Mucosa of descending colon (tissue), 3 donors: Measurements from ENCODE around the gene NELL1. TPM values are rescaled to one million over a fixed set of nuclear protein-coding genes. Genes with fewer than 3 reads are reported as not detected.
"Not testable (repeated sequence)": the region's sequence is repeated elsewhere in the genome, so short reads cannot be mapped to it uniquely, and the experiment has no call there.

Source experiments
- ATAC-seq: fragments of 200-7000 bp; cut with Tn5 transposase; one replicate; pipeline ENCODE4 v1.9.1; 2020; ENCODE audit warnings: mild to moderate bottlenecking, moderate library complexity
- DNase-seq, 3 donors: peaks; one replicate each; pipeline ENCODE4 v3.0.0-alpha.2; 2020
- H3K36me3 ChIP-seq: fragments of 200-600 bp; one replicate; pipeline ENCODE4 v1.8.0; 2021; ENCODE audit warnings: low read depth, mild to moderate bottlenecking
- H3K4me1 ChIP-seq: fragments of 200-600 bp; one replicate; pipeline ENCODE4 v1.8.0; 2021; ENCODE audit warnings: low read depth, mild to moderate bottlenecking
- H3K4me3 ChIP-seq: fragments of 200-600 bp; one replicate; pipeline ENCODE4 v1.8.0; 2021; ENCODE audit warnings: mild to moderate bottlenecking
- H3K9me3 ChIP-seq: fragments of 200-600 bp; one replicate; pipeline ENCODE4 v1.8.0; 2021; ENCODE audit warnings: mild to moderate bottlenecking
- intact Hi-C, 2 donors: fragments of 100-400 bp; cut with DNase I in 1 of 2; cut with micrococcal nuclease in 1 of 2; formaldehyde crosslinking; loops; one replicate each; pipeline versions ENCODE4 v1.11.0 to v1.11.1; 2022; cut with DNase I, micrococcal nuclease
- total RNA-seq, 3 donors: library from RNA; stranded (reverse); fragmentation: NEBNext Ultra II Directional in 2 of 3; extraction: Animal tissue kit (Norgen Biotek cat#: 25700) in 2 of 3; gene quantifications; one replicate each; pipeline versions ENCODE4 v1.2.1 to v1.2.4, GENCODE V29; 2021 to 2023
- TF ChIP-seq, protein P1 (sequence below): fragments of 200-600 bp; IDR thresholded peaks from one replicate; pipeline ENCODE4 v1.8.0; 2022; ENCODE audit warnings: antibody characterized with exemption, mild to moderate bottlenecking
- donor health status: DM: no; HTN: no; CAD: no; lungs with moderate emphysema.
- donor health status: DM: no; HTN: no; CAD: no.
- donor health status: DM: no; HTN: yes; CAD: no.

Gene NELL1
- total RNA-seq, 3 donors from 2014 or later: 0.20 to 0.73 (median 0.31) TPM

GRCh38 chr11:21137803-21138202 lies 468.4 kb downstream of the NELL1 start:
- peak; percentile 73 for ATAC-seq
- H3K36me3 ChIP-seq: no peaks in the 10 kb centered on the region
- DNase-seq: peak in 1 of 3 donors; percentile 2
- no peaks in the 10 kb centered on the region for H3K4me1 ChIP-seq
- TF ChIP-seq, protein P1, sequence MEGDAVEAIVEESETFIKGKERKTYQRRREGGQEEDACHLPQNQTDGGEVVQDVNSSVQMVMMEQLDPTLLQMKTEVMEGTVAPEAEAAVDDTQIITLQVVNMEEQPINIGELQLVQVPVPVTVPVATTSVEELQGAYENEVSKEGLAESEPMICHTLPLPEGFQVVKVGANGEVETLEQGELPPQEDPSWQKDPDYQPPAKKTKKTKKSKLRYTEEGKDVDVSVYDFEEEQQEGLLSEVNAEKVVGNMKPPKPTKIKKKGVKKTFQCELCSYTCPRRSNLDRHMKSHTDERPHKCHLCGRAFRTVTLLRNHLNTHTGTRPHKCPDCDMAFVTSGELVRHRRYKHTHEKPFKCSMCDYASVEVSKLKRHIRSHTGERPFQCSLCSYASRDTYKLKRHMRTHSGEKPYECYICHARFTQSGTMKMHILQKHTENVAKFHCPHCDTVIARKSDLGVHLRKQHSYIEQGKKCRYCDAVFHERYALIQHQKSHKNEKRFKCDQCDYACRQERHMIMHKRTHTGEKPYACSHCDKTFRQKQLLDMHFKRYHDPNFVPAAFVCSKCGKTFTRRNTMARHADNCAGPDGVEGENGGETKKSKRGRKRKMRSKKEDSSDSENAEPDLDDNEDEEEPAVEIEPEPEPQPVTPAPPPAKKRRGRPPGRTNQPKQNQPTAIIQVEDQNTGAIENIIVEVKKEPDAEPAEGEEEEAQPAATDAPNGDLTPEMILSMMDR: no peak
- H3K4me3 ChIP-seq: no peak overlapping the region
- intact Hi-C loops: no loop called here
- H3K9me3 ChIP-seq: peaks cover 10% of the 10 kb centered on the region

- DNase-seq, intact Hi-C loops, H3K4me1 ChIP-seq, H3K36me3 ChIP-seq, H3K4me3 ChIP-seq, ATAC-seq: not testable (repeated sequence)
- H3K9me3 ChIP-seq: peaks cover 12% of the 10 kb centered on the region
Observed at GRCh38 chr11:21141557-21141956, 472.2 kb downstream of the NELL1 start.

DNA sequence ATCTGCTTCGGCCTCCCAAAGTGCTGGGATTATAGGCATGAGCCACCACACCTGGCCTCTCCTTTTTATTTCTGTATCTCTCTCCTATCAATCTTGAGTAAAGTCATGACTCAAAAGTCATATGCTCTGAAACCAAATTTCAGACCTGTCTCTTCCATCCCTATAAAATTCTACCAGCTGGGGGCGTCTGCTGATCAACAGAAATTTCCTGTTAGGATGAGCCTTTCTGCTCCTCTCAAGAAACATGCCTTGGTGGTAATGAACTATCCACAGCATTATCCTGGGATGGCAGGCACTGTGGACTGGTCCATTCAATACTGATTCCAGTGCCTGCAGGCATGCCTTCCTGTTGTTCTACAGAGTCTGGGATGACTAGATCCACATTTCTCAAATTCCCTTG lies 472.6 kb downstream of the NELL1 start:
- no peak for ATAC-seq
- TF ChIP-seq, protein P1: no peak

DNA sequence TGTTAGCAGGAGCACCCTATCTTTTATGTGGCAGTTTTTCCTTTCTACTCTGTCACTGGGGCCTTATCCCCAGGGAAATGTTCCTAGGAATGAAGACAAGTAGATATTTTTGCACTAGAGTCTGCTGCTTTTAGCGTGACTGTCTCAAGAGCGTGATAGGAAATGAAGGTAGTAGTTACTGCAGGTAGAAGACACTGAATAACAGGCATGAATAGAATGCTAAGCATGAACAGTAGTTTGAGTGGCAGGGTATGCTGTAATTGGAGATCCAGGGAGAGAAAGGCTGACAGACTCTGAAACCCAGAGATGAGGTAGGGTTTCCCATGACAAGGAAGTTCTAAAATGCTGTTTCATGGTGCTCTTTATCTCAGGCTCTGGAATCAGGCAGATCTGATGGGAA lies 475.1 kb downstream of the NELL1 start:
- TF ChIP-seq, protein P1: no peak
- no peak for DNase-seq
- intact Hi-C loops: no loop called here

More for the DNA sequence above, 472.6 kb downstream of the NELL1 start:
- no peaks in the 10 kb centered on the region for H3K4me1 ChIP-seq
- intact Hi-C loops: no loop called here
- H3K36me3 ChIP-seq: no peaks in the 10 kb centered on the region
- peak in 1 of 3 donors; percentile 14 for DNase-seq
- H3K9me3 ChIP-seq: peaks cover 12% of the 10 kb centered on the region
- no peak overlapping the region for H3K4me3 ChIP-seq

DNA sequence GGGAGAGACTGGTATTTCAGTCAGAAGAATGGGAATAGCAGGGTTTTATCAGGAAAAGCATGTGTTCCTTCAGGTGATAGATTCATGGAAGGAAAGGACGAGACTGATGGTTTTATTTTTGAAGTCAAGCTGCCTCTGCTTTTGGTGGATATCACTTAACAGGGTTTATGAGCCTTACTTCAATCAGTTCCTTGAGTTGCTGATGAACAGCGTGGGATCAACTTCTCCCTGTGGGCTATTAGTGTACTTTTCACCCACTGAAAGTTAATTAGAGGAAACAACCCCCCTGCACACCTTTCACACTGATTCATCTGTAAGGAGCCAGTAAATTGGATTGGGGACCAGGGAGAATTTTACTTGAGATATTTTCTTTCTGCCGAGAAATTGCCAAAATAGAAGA lies 479.0 kb downstream of the NELL1 start:
- TF ChIP-seq, protein P1: no peak
- no peaks in the 10 kb centered on the region for H3K4me1 ChIP-seq
- DNase-seq (no peak), ATAC-seq (no peak)
- H3K36me3 ChIP-seq: no peaks in the 10 kb centered on the region
- intact Hi-C loops: no loop called here
- H3K9me3 ChIP-seq: peaks cover 19% of the 10 kb centered on the region
- H3K4me3 ChIP-seq: no peak overlapping the region

More for the DNA sequence above, 475.1 kb downstream of the NELL1 start:
- ATAC-seq: no peak
- peaks cover 17% of the 10 kb centered on the region for H3K9me3 ChIP-seq
- no peaks in the 10 kb centered on the region for H3K4me1 ChIP-seq
- H3K4me3 ChIP-seq: no peak overlapping the region
- H3K36me3 ChIP-seq: no peaks in the 10 kb centered on the region

DNA sequence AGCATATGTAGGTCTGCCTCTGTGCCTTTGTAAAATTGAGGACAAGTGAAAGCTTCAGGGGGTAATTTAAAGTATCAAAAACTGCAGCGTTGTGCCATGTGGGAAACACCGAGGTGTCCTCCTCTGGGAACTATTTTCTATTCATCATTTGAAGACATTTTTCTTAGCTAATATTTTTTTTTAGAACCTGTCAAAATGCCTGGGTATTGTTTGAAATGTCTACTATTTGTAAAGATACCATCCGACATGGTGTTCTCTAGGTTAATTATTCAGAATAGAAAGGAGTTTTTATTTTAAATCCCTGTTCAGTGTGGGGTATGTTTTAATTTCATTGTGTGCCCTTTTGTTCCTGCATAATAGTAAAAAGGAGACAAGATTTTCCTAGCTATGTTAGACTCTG lies 490.8 kb downstream of the NELL1 start:
- Histone ChIP-seq H3K9me3 (peaks cover 18% of the 10 kb centered on the region), H3K4me3 (no peak overlapping the region), H3K36me3 (no peaks in the 10 kb centered on the region), H3K4me1 (no peaks in the 10 kb centered on the region)
- TF ChIP-seq, protein P1: no peak
- intact Hi-C loops: no loop called here
- ATAC-seq (no peak), DNase-seq (no peak)
